NT2/D1 (cell line): ENCODE data around the gene LPP.

Experiments used
- SUZ12 ChIP-seq: IDR thresholded peaks from 2 replicates; pipeline ENCODE4 v1.6.1; 2011; ENCODE audit not compliant: insufficient read length, insufficient read depth; ENCODE audit errors: extremely low read depth
- YY1 ChIP-seq: IDR thresholded peaks from 2 replicates; pipeline ENCODE4 v1.6.1; 2011; ENCODE audit not compliant: insufficient read length, insufficient read depth

DNA sequence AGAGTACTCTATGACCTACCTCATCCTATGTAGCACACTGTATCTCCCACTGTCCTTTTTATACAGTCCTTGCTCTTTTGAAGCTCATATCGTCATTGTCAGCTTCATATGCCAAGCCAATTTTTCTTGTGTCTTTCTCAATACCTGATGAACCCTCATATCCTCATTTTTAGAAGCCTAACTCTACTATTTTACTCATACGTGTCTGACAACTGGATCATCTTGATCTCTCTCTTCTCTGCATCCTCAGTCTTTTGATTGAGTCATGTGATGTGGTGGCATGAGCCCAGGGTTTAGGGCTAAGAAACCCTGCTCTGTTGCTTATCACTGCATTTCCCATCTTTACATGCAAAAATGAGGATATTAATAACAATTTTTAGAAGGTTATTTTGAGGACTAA is 352.0 kb downstream of the LPP start:
- no peak for TF ChIP-seq YY1
- TF ChIP-seq SUZ12, result no peak
